ENCODE measurements around the gene MROH9. TPM values are rescaled to one million over a fixed set of nuclear protein-coding genes. Genes with fewer than 3 reads are reported as not detected.

The MROH9 gene
- total RNA-seq, 4 donors from 2014 or later, result not detected

GRCh38 chr1:170993151-170993550 lies 57.8 kb downstream of the MROH9 start:
- no peak for DNase-seq (ENCODE audit: low spot score in 2 of 2)
- no peak overlapping the region for H3K4me3 ChIP-seq
- no peak overlapping the region for H3K27ac ChIP-seq
- no peaks in the 10 kb centered on the region for H3K9me3 ChIP-seq
- H3K4me1 ChIP-seq, result no peaks in the 10 kb centered on the region
- TF ChIP-seq EP300 (IDR thresholded peaks at IDR 0.05), result no peak
- no peak for TF ChIP-seq CTCF (IDR thresholded peaks at IDR 0.05)
- TF ChIP-seq POLR2A (IDR thresholded peaks at IDR 0.05), result no peak
- TF ChIP-seq POLR2AphosphoS5 (IDR thresholded peaks at IDR 0.05), result no peak
- H3K27me3 ChIP-seq, result no peaks in the 10 kb centered on the region
- no peaks in the 10 kb centered on the region for H3K36me3 ChIP-seq

- no peak overlapping the region for H3K4me3 ChIP-seq
- no peaks in the 10 kb centered on the region for H3K36me3 ChIP-seq
- DNase-seq (ENCODE audit: low spot score in 2 of 2), result no peak
- H3K27ac ChIP-seq, result no peak overlapping the region
- WGBS, result 97% methylated on average over 1 of the region's 1 CpG
- no peaks in the 10 kb centered on the region for H3K9me3 ChIP-seq
- H3K4me1 ChIP-seq, result no peaks in the 10 kb centered on the region
- no peak for TF ChIP-seq EP300 (IDR thresholded peaks at IDR 0.05)
- TF ChIP-seq POLR2AphosphoS5 (IDR thresholded peaks at IDR 0.05), result no peak
- no peak for TF ChIP-seq CTCF (IDR thresholded peaks at IDR 0.05)
- TF ChIP-seq POLR2A (IDR thresholded peaks at IDR 0.05), result no peak
- H3K27me3 ChIP-seq, result no peaks in the 10 kb centered on the region
Measured at GRCh38 chr1:170993717-170994116, 58.4 kb downstream of the MROH9 start.

- DNase-seq (ENCODE audit: low spot score in 2 of 2), result no peak
- TF ChIP-seq EP300 (IDR thresholded peaks at IDR 0.05), result no peak
- no peak for TF ChIP-seq POLR2AphosphoS5 (IDR thresholded peaks at IDR 0.05)
- no peak for TF ChIP-seq POLR2A (IDR thresholded peaks at IDR 0.05)
- no peak for TF ChIP-seq CTCF (IDR thresholded peaks at IDR 0.05)
- no peaks in the 10 kb centered on the region for H3K4me1 ChIP-seq
- no peaks in the 10 kb centered on the region for H3K36me3 ChIP-seq
- no peak overlapping the region for H3K27ac ChIP-seq
- H3K9me3 ChIP-seq, result no peaks in the 10 kb centered on the region
- H3K4me3 ChIP-seq, result no peak overlapping the region
- peaks cover 3% of the 10 kb centered on the region for H3K27me3 ChIP-seq
- WGBS, result 81% methylated on average over 4 of the region's 4 CpGs
Measured at GRCh38 chr1:171014880-171015279, 79.5 kb downstream of the MROH9 start.

- no peak for DNase-seq (ENCODE audit: low spot score in 2 of 2)
Measured at GRCh38 chr1:171017426-171017825, 82.1 kb downstream of the MROH9 start.

GRCh38 chr1:171019971-171020370 lies 84.6 kb downstream of the MROH9 start:
- Histone ChIP-seq H3K4me3 (no peak overlapping the region), H3K27me3 (peaks cover 3% of the 10 kb centered on the region), H3K36me3 (no peaks in the 10 kb centered on the region), H3K27ac (no peak overlapping the region), H3K9me3 (no peaks in the 10 kb centered on the region), H3K4me1 (no peaks in the 10 kb centered on the region)
- 37% methylated on average over 4 of the region's 4 CpGs for WGBS
- TF ChIP-seq EP300 (IDR thresholded peaks at IDR 0.05), result no peak
- no peak for TF ChIP-seq POLR2A (IDR thresholded peaks at IDR 0.05)
- no peak for TF ChIP-seq CTCF (IDR thresholded peaks at IDR 0.05)
- no peak for TF ChIP-seq POLR2AphosphoS5 (IDR thresholded peaks at IDR 0.05)
- DNase-seq (ENCODE audit: low spot score in 2 of 2), result no peak

More at GRCh38 chr1:171017426-171017825, 82.1 kb downstream of the MROH9 start:
- Histone ChIP-seq H3K9me3 (no peaks in the 10 kb centered on the region), H3K27ac (no peak overlapping the region), H3K36me3 (no peaks in the 10 kb centered on the region), H3K4me1 (no peaks in the 10 kb centered on the region), H3K27me3 (peaks cover 3% of the 10 kb centered on the region), H3K4me3 (no peak overlapping the region)
- TF ChIP-seq CTCF (IDR thresholded peaks at IDR 0.05) (no peak), POLR2A (IDR thresholded peaks at IDR 0.05) (no peak), EP300 (IDR thresholded peaks at IDR 0.05) (no peak), POLR2AphosphoS5 (IDR thresholded peaks at IDR 0.05) (no peak)
- WGBS, result 100% methylated on average over 2 of the region's 2 CpGs

Measured in suprapubic skin (tissue), 4 donors.